ENCODE results near the gene EYA2.

Gene EYA2

DNA sequence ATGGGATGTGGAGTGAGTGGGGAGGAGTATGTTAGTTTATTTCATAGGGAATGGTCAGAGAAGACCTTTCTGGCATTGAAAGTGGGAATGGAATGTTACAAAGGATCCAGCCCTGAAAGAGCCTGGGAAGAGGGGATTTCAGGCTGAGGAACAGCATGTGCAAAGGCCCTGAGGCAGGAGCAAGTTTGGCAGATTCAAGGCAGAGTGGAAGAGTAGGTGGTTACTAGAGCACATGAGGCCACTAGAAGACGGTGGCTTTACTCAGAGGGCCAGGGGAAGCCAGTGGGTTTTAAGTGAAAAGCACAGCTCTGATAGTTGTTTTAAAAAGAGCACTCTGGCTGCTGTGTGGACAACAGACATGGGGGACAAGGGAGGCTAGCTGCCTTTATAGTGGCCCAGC, 234.7 kb downstream of the EYA2 start:
- no peak for TF ChIP-seq SUZ12 (IDR thresholded peaks at IDR 0.05; ENCODE audit: extremely low read depth, insufficient read depth, insufficient read length)
- TF ChIP-seq ZNF274 (IDR thresholded peaks at IDR 0.05; ENCODE audit: low read depth, low read length): no peak
- TF ChIP-seq YY1 (IDR thresholded peaks at IDR 0.05; ENCODE audit: insufficient read depth, insufficient read length): no peak
- Histone ChIP-seq H3K4me3 (ENCODE audit: insufficient read length, low read depth) (no peak overlapping the region), H3K36me3 (ENCODE audit: insufficient read depth, insufficient read length, low read length) (no peaks in the 10 kb centered on the region), H3K9ac (ENCODE audit: insufficient read length, low read depth) (no peak overlapping the region), H3K27me3 (ENCODE audit: insufficient read depth, insufficient read length) (no peaks in the 10 kb centered on the region), H3K4me1 (ENCODE audit: insufficient read depth, insufficient read length) (peaks cover 3% of the 10 kb centered on the region), H3K9me3 (ENCODE audit: insufficient read depth, low read length) (no peaks in the 10 kb centered on the region)
- DNase-seq (ENCODE audit: low read depth, low spot score): no peak

DNA sequence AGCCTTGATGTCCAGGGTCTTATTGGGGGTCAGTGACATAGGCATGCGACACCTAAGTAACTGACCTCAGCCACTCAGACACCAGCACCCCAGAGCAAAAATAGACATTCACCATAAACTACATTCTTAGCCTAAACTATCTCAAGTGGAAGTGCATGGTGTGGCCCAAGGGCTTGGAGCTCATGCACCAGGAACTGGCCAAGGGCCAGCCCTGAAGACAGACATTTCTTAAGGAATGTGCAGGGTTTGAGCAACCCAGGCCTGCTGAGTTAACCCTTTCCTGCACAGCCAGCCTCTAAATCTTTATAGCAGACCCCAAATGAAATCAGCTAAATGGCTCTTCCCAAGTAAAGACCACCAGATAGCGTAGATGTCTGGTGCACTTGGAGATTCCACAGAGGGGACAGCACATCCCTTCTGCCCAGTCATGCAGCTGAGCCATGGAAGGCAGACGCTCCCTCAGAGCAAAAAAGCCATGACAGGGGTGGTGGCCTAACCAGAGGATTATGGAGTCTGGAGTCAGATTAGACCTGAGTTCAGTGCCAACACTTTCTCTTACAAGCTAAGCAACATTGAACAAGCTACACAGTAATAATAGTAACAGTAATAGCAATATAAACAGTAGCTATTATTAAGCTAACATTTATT, 239.3 kb downstream of the EYA2 start:
- Histone ChIP-seq H3K9ac (ENCODE audit: insufficient read length, low read depth) (no peak overlapping the region), H3K9me3 (ENCODE audit: insufficient read depth, low read length) (no peaks in the 10 kb centered on the region), H3K4me1 (ENCODE audit: insufficient read depth, insufficient read length) (no peaks in the 10 kb centered on the region), H3K4me3 (ENCODE audit: insufficient read length, low read depth) (no peak overlapping the region), H3K36me3 (ENCODE audit: insufficient read depth, insufficient read length, low read length) (no peaks in the 10 kb centered on the region), H3K27me3 (ENCODE audit: insufficient read depth, insufficient read length) (no peaks in the 10 kb centered on the region)
- TF ChIP-seq ZNF274 (IDR thresholded peaks at IDR 0.05; ENCODE audit: low read depth, low read length) (no peak), YY1 (IDR thresholded peaks at IDR 0.05; ENCODE audit: insufficient read depth, insufficient read length) (no peak), SUZ12 (IDR thresholded peaks at IDR 0.05; ENCODE audit: extremely low read depth, insufficient read depth, insufficient read length) (no peak)
- no peak for DNase-seq (ENCODE audit: low read depth, low spot score)

DNA sequence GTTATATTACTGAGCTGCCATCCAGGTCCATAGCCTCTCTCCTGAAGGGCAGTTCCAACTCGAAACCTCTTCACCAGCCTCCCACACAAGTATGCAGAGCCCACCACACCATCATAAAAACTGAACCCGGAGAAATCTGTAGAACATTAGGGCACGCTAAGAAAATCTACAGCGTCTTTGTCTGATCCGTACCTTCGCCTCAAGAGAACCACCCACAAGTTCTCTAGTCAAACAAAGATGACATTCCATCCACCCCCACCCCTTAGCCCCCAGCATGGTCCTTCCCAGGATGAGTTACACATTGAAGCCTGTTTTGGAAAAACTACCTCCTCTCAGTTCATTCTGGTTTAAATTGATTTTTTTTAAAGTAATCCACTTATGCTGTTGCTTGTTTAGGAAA, 242.1 kb downstream of the EYA2 start:
- TF ChIP-seq SUZ12 (IDR thresholded peaks at IDR 0.05; ENCODE audit: extremely low read depth, insufficient read depth, insufficient read length): no peak
- TF ChIP-seq YY1 (IDR thresholded peaks at IDR 0.05; ENCODE audit: insufficient read depth, insufficient read length): no peak
- no peak for TF ChIP-seq ZNF274 (IDR thresholded peaks at IDR 0.05; ENCODE audit: low read depth, low read length)
- DNase-seq (ENCODE audit: low read depth, low spot score): no peak
- H3K27me3 ChIP-seq (ENCODE audit: insufficient read depth, insufficient read length): no peaks in the 10 kb centered on the region
- no peak overlapping the region for H3K9ac ChIP-seq (ENCODE audit: insufficient read length, low read depth)
- no peaks in the 10 kb centered on the region for H3K4me1 ChIP-seq (ENCODE audit: insufficient read depth, insufficient read length)
- peaks cover 8% of the 10 kb centered on the region; the same call in 1 of the 2 replicates for H3K9me3 ChIP-seq (ENCODE audit: insufficient read depth, low read length)
- no peaks in the 10 kb centered on the region for H3K36me3 ChIP-seq (ENCODE audit: insufficient read depth, insufficient read length, low read length)
- no peak overlapping the region for H3K4me3 ChIP-seq (ENCODE audit: insufficient read length, low read depth)

DNA sequence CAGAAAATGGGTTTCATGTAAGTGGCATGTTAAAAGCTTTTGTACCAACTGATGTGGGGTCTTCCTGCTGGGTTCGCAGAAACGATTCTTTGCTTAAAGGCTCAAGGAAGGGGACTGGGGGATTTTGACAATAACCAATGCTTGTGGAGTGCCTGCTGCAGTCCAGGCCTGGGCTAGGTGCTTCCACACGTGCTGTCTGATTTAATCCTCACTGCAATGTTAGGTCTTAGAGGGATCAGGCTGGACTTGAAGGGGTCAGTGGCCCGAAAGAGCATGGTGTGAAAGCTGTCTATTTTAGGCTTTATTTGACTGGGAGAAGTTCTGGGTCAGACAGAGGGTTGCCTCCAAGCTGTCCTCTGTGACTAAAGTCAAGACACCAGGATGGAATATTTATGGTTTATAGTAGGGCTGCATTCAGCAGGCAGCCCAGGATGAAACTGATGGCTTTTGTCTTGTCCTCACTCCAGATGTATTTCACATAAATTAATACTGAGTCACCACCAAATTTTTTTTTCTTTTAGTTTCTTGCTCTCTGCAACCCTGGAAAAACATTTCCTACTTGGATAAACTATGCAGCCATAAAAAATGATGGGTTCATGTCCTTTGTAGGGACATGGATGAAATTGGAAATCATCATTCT, 242.7 kb downstream of the EYA2 start:
- peaks cover 9% of the 10 kb centered on the region; the same call in 1 of the 2 replicates for H3K9me3 ChIP-seq (ENCODE audit: insufficient read depth, low read length)
- no peaks in the 10 kb centered on the region for H3K27me3 ChIP-seq (ENCODE audit: insufficient read depth, insufficient read length)
- H3K9ac ChIP-seq (ENCODE audit: insufficient read length, low read depth): no peak overlapping the region
- H3K4me3 ChIP-seq (ENCODE audit: insufficient read length, low read depth): no peak overlapping the region
- no peak for DNase-seq (ENCODE audit: low read depth, low spot score)
- no peaks in the 10 kb centered on the region for H3K4me1 ChIP-seq (ENCODE audit: insufficient read depth, insufficient read length)
- no peaks in the 10 kb centered on the region for H3K36me3 ChIP-seq (ENCODE audit: insufficient read depth, insufficient read length, low read length)
- TF ChIP-seq YY1 (IDR thresholded peaks at IDR 0.05; ENCODE audit: insufficient read depth, insufficient read length) (no peak), SUZ12 (IDR thresholded peaks at IDR 0.05; ENCODE audit: extremely low read depth, insufficient read depth, insufficient read length) (no peak), ZNF274 (IDR thresholded peaks at IDR 0.05; ENCODE audit: low read depth, low read length) (no peak)

DNA sequence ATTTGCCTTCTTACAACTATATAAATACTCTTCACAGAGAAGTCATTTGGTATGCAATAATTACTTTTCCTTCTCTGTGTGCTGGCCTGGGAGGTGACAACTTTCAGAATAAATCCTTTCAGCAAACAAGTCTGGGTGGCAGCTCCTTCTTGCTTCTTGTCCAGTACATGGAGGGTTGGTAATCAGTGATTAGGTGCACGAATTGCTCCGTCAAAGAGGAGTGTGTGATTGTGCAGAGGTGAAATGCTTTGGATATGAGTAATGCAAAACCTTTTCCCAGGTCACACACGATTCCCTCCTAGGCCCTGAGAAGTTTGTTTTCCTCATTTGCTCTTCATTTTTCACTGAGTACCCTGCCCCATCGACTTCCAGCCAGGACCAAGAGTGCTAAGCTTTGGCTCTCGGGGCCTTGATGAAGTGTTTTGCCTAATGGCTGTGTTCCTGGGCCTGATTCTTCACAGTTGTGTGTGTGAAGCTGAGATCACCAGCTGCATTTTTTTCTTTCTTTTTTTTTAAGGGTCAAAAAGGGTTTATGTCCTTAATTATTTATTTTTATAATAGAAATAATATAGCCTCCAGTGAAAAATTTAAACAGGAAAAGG, 245.4 kb downstream of the EYA2 start:
- no peak overlapping the region for H3K4me3 ChIP-seq (ENCODE audit: insufficient read length, low read depth)
- peaks cover 9% of the 10 kb centered on the region; the same call in 1 of the 2 replicates for H3K9me3 ChIP-seq (ENCODE audit: insufficient read depth, low read length)
- no peaks in the 10 kb centered on the region for H3K36me3 ChIP-seq (ENCODE audit: insufficient read depth, insufficient read length, low read length)
- no peak for TF ChIP-seq SUZ12 (IDR thresholded peaks at IDR 0.05; ENCODE audit: extremely low read depth, insufficient read depth, insufficient read length)
- no peak for TF ChIP-seq YY1 (IDR thresholded peaks at IDR 0.05; ENCODE audit: insufficient read depth, insufficient read length)
- TF ChIP-seq ZNF274 (IDR thresholded peaks at IDR 0.05; ENCODE audit: low read depth, low read length): no peak
- peaks cover 3% of the 10 kb centered on the region for H3K27me3 ChIP-seq (ENCODE audit: insufficient read depth, insufficient read length)
- no peak overlapping the region for H3K9ac ChIP-seq (ENCODE audit: insufficient read length, low read depth)
- H3K4me1 ChIP-seq (ENCODE audit: insufficient read depth, insufficient read length): no peaks in the 10 kb centered on the region
- no peak for DNase-seq (ENCODE audit: low read depth, low spot score)

DNA sequence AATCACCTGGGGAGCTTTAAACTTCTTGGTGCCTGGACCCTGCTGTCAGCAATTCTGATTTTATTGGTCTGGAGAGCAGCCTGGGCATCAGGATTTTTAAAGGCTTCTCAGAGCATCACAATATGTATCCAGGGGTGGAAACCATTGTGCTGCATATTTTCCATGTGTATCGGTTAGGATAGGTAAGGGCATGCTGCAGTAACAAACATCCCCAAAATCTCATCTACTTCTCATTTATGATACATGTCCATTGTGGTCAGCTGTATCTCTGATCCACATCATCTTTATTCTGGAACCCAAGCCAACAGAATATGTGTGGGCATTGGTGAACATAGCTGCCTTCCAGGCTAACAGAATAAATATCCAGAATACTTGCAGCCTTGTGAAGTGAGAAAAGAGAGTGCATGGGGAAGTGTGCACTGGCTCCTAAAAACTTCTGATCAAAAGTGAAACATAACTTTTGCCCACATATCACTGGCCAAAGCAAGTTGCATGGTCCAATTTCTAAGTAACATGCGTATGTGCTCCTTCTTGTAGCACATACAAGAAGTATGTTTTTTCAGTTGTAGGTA, 246.8 kb downstream of the EYA2 start:
- H3K27me3 ChIP-seq (ENCODE audit: insufficient read depth, insufficient read length): peaks cover 7% of the 10 kb centered on the region
- no peaks in the 10 kb centered on the region for H3K36me3 ChIP-seq (ENCODE audit: insufficient read depth, insufficient read length, low read length)
- no peak for DNase-seq (ENCODE audit: low read depth, low spot score)
- peaks cover 9% of the 10 kb centered on the region; the same call in 1 of the 2 replicates for H3K9me3 ChIP-seq (ENCODE audit: insufficient read depth, low read length)
- no peak overlapping the region for H3K4me3 ChIP-seq (ENCODE audit: insufficient read length, low read depth)
- no peak overlapping the region for H3K9ac ChIP-seq (ENCODE audit: insufficient read length, low read depth)
- peaks cover 8% of the 10 kb centered on the region for H3K4me1 ChIP-seq (ENCODE audit: insufficient read depth, insufficient read length)
- TF ChIP-seq ZNF274 (IDR thresholded peaks at IDR 0.05; ENCODE audit: low read depth, low read length) (no peak), SUZ12 (IDR thresholded peaks at IDR 0.05; ENCODE audit: extremely low read depth, insufficient read depth, insufficient read length) (no peak), YY1 (IDR thresholded peaks at IDR 0.05; ENCODE audit: insufficient read depth, insufficient read length) (no peak)
